Peyer's patch (tissue), 4 donors: Measurements from ENCODE around the gene ARMC9.

Experiments
- POLR2A ChIP-seq, 2 donors: fragments of 450-650 bp; IDR thresholded peaks; one replicate each; pipeline ENCODE4 v1.5.1; 2017; ENCODE audit warnings: antibody characterized with exemption in 2 of 2, mild to moderate bottlenecking in 2 of 2, moderate library complexity in 2 of 2
- TF ChIP-seq, protein P1 (sequence below), 6 experiments: fragments of 450-650 bp in 4 of 6; fragments of 200-600 bp in 2 of 6; sonication (generic) in 1 of 6; IDR thresholded peaks; one replicate each; pipeline ENCODE4 v1.5.1; 2017 to 2019; ENCODE audit warnings: antibody characterized with exemption in 6 of 6, mild to moderate bottlenecking in 3 of 6, moderate library complexity in 1 of 6

DNA sequence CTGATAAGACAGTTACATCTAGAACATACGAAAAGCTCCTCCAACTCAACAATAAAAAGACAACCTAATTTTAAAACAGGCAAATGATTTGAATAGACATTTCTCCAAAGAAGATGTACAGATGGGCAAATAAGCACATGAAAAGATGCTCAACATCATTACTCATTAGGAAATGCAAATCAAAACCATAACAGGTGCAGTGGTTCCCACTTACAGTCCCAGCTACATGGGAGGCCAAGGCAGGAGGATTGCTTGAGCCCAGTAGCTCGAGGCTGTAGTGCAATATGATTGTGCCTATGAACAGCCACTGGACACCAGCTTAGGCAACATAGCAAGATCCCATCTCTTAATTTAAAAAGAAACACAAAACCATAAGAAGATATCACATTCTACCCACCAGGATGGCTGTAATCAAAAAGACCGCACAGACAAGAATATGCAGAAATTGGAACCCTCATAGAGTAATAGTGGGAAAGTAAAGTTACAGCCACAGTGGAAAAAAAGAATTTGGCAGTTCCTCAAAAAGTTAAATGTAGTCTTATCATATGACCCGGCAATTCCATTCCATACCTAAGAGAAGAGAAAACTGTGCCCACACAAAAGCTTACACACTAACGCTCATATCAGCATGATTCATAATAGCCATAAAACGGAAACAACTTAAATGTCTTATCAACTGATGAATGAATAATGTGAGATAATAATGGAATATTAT, 30.5 kb upstream of the ARMC9 start:
- TF ChIP-seq, protein P1, sequence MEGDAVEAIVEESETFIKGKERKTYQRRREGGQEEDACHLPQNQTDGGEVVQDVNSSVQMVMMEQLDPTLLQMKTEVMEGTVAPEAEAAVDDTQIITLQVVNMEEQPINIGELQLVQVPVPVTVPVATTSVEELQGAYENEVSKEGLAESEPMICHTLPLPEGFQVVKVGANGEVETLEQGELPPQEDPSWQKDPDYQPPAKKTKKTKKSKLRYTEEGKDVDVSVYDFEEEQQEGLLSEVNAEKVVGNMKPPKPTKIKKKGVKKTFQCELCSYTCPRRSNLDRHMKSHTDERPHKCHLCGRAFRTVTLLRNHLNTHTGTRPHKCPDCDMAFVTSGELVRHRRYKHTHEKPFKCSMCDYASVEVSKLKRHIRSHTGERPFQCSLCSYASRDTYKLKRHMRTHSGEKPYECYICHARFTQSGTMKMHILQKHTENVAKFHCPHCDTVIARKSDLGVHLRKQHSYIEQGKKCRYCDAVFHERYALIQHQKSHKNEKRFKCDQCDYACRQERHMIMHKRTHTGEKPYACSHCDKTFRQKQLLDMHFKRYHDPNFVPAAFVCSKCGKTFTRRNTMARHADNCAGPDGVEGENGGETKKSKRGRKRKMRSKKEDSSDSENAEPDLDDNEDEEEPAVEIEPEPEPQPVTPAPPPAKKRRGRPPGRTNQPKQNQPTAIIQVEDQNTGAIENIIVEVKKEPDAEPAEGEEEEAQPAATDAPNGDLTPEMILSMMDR (IDR thresholded peaks at IDR 0.05), result no peak
- no peak for TF ChIP-seq POLR2A (IDR thresholded peaks at IDR 0.05)
